GM12878 (cell line): Measurements from ENCODE around the gene ARFRP1. TPM values are rescaled to one million over a fixed set of nuclear protein-coding genes. Genes with fewer than 3 reads are reported as not detected.

Source experiments
- ATAC-seq: fragments of 200-7000 bp; cut with Tn5 transposase; 3 replicates; pipeline ENCODE4 v1.9.1; 2020; ENCODE audit warnings: mild to moderate bottlenecking, moderate library complexity
- BruUV-seq: library from RNA; stranded (reverse); fragments of 400-500 nt; replicated peaks from 2 replicates; lab custom pipeline; 2021; lab: Mats Ljungman, UMichigan
- CTCF ChIA-PET: fragments of 300-600 bp; sonication (Branson Sonifier 250); formaldehyde crosslinking; extraction: SDS; loops from one replicate; lab custom pipeline; 2021; ENCODE audit warnings: inconsistent platforms; lab: Yijun Ruan, JAX
- POLR2A ChIA-PET: fragments of 350-600 bp; formaldehyde crosslinking; extraction: SDS; loops from one replicate; lab custom pipeline; 2021; ENCODE audit warnings: inconsistent platforms; lab: Charles Lee
- RAD21 ChIA-PET: fragments of 300-600 bp; sonication (Branson Sonifier 250); formaldehyde crosslinking; loops from one replicate; lab custom pipeline; 2023; ENCODE audit warnings: antibody characterized with exemption; ENCODE audit not compliant: unreplicated experiment; lab: Charles Lee
- SMC1A ChIA-PET: fragments of 300-600 bp; sonication (Branson Sonifier 250); formaldehyde crosslinking; loops from one replicate; lab custom pipeline; 2023; ENCODE audit not compliant: unreplicated experiment, uncharacterized antibody; lab: Charles Lee
- DNase-seq: peaks from one replicate; pipeline ENCODE4 v3.0.0-alpha.2; 2011; ENCODE audit warnings: low read depth, low spot score
- FAIRE-seq: peaks from 3 replicates; lab custom pipeline; 2011; peaks lifted over from hg19 to GRCh38; lab: Jason Lieb, UNC
- H2AFZ ChIP-seq: 2 replicates; pipeline ENCODE4 v1.6.0; 2011; ENCODE audit warnings: low read depth, low read length, control low read depth; ENCODE audit not compliant: control insufficient read depth
- H3K27ac ChIP-seq: 2 replicates; pipeline ENCODE4 v1.5.1; 2011; ENCODE audit warnings: control low read depth; ENCODE audit not compliant: control insufficient read depth, insufficient read depth
- H3K27me3 ChIP-seq, 2 experiments: replicated peaks in 1 of 2; 2 replicates each; pipeline versions ENCODE4 v1.6.0 to v1.6.1; 2011; ENCODE audit warnings: low read length in 1 of 2; ENCODE audit not compliant: control insufficient read depth in 2 of 2, insufficient read depth in 2 of 2
- H3K36me3 ChIP-seq, 2 experiments: 2 replicates each; pipeline ENCODE4 v1.5.1; 2011; ENCODE audit warnings: low read length in 1 of 2; ENCODE audit not compliant: control insufficient read depth in 2 of 2, insufficient read depth in 2 of 2
- H3K4me1 ChIP-seq: 2 replicates; pipeline ENCODE4 v1.6.1; 2011; ENCODE audit warnings: mild to moderate bottlenecking, low read length, moderate library complexity, mixed read lengths; ENCODE audit not compliant: control insufficient read depth, insufficient read depth
- H3K4me2 ChIP-seq: 2 replicates; pipeline ENCODE4 v1.6.0; 2011; ENCODE audit warnings: control low read depth; ENCODE audit not compliant: control insufficient read depth, insufficient read depth
- H3K4me3 ChIP-seq: fragments of 200-600 bp; sonication (generic); 2 replicates; pipeline ENCODE4 v1.5.1; 2016
- H3K79me2 ChIP-seq: 2 replicates; pipeline ENCODE4 v1.6.0; 2011; ENCODE audit warnings: low read length; ENCODE audit not compliant: control insufficient read depth, insufficient read depth
- H3K9ac ChIP-seq: 2 replicates; pipeline ENCODE4 v1.8.0; 2011; ENCODE audit warnings: low read length, control low read depth, mixed read lengths; ENCODE audit not compliant: control insufficient read depth, insufficient read depth
- H3K9me3 ChIP-seq: replicated peaks from 3 replicates; pipeline ENCODE4 v1.5.1; 2011; ENCODE audit warnings: mild to moderate bottlenecking, low read length; ENCODE audit not compliant: control insufficient read depth, insufficient read depth
- H4K20me1 ChIP-seq: 2 replicates; pipeline ENCODE4 v1.6.0; 2011; ENCODE audit not compliant: control insufficient read depth, insufficient read depth
- BHLHE40 ChIP-seq, 2 experiments: fragments of 450-650 bp in 1 of 2; IDR thresholded peaks; 2 replicates each; pipeline ENCODE4 v1.6.1; 2011 to 2017; ENCODE audit warnings: low read depth in 2 of 2, borderline replicate concordance in 1 of 2, improper control_type of control experiment in 1 of 2, low read length in 1 of 2, mild to moderate bottlenecking in 1 of 2
- DPF2 ChIP-seq: fragments of 450-650 bp; IDR thresholded peaks from 2 replicates; pipeline ENCODE4 v1.6.1; 2017; ENCODE audit warnings: mild to moderate bottlenecking
- SIN3A ChIP-seq: IDR thresholded peaks from 2 replicates; pipeline ENCODE4 v1.6.1; 2012; ENCODE audit warnings: low read depth, low read length, improper control_type of control experiment
- SREBF1 ChIP-seq: IDR thresholded peaks from 2 replicates; pipeline ENCODE4 v1.6.1; 2012; ENCODE audit warnings: mild to moderate bottlenecking, low read length
- WGBS: methylation state at CpG from one replicate; pipeline ENCODE4 v1.1.6; 2016; ENCODE audit warnings: low lambda C conversion rate; ENCODE audit not compliant: insufficient replicate concordance, insufficient coverage; ENCODE audit errors: missing lambda C conversion rate; 5-methylcytosine and 5-hydroxymethylcytosine counted together
- in situ Hi-C: fragments of 300-500 bp; cut with MboI; formaldehyde crosslinking; loops from 9 replicates; pipeline ENCODE4 v1.14.3; 2018; ENCODE audit warnings: mixed read lengths
- intact Hi-C: fragments of 100-400 bp; cut with micrococcal nuclease; formaldehyde crosslinking; loops from one replicate; pipeline ENCODE4 v1.14.2; 2022; ENCODE audit not compliant: unreplicated experiment
- polyA plus RNA-seq, 11 experiments: library from polyadenylated mRNA; depleted of rRNA in 4 of 11; unstranded in 6 of 11; stranded (reverse) in 5 of 11; fragments of >200 nt; fragmentation: Nextera tagmentation in 4 of 11; fragmentation: Illumina TruSeq in 1 of 11; extraction: Ambion mirVana in 4 of 11; extraction: Trizol in 1 of 11; gene quantifications; 1 replicate in 1 of 11; 2 replicates in 10 of 11; pipeline versions ENCODE4 v1.2.1 to v1.2.3, GENCODE V29; 2011 to 2016; ENCODE audit warnings: inconsistent platforms in 2 of 11, missing spikeins in 2 of 11, low read depth in 1 of 11
- total RNA-seq, 4 experiments: library from RNA; depleted of rRNA in 3 of 4; stranded (reverse); fragments of >200 nt in 3 of 4; fragmentation: Illumina TruSeq in 1 of 4; extraction: Trizol in 1 of 4; gene quantifications; 2 replicates each; pipeline versions ENCODE4 v1.2.1 to v1.2.3, GENCODE V29; 2013 to 2021
- TF ChIP-seq, protein P1 (sequence below): fragments of 450-650 bp; IDR thresholded peaks from 2 replicates; pipeline ENCODE4 v1.6.1; 2017; ENCODE audit warnings: mild to moderate bottlenecking, low read depth, inconsistent platforms; ENCODE audit not compliant: poor library complexity, severe bottlenecking
- TF ChIP-seq, protein P2 (sequence below): fragments of 450-650 bp; IDR thresholded peaks from 2 replicates; pipeline ENCODE4 v1.6.1; 2017; ENCODE audit warnings: antibody characterized with exemption, mild to moderate bottlenecking, moderate library complexity

Gene ARFRP1
- total and polyA plus RNA-seq, 10 of the 15 experiments (the other 5 are each of a cell fraction or from before 2014, with no cell fraction given) = 0.37 to 71.7 (median 34.6) TPM

DNA sequence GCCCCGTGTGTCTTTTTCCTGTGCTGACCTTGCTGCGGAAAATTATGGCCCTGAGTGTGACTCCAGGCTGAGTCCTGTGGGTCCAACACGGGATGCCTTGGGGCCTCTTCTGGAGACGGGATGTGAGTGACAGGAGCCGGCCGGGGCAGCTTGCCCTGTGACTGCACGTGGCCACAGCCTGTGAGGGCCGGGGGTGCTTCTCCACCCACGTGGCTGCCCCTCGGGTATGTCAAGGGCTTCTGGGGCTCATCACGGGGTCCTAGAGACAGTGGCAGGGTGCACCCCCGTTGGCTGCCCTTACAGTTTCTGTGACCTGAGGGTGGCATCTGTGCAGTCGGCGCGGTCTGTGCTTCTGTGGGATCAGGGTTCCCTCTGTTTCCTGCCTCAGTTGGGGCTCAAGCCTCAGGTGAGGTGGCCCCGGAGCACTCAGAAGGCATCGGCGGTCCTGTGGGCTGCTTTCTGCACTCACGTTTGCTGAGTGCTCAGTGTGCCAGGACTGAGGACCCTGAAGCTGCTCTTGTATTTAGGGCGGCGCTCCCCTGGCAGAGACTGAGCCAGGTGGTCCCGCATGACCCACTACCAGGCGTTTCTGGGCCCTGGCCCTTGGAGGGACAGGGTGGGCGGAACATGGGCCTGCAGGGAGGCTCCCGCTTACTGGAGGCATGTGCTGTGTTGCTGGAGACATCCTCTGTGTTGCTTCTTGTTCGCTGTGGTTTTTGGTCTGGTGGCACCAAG, 44.3 kb downstream of the ARFRP1 start:
- Histone ChIP-seq H4K20me1 (no peaks in the 10 kb centered on the region), H2AFZ (no peak overlapping the region), H3K27ac (no peak overlapping the region), H3K4me1 (peaks cover 8% of the 10 kb centered on the region), H3K4me2 (no peak overlapping the region), H3K27me3 (no peaks in the 10 kb centered on the region), H3K9ac (no peak overlapping the region), H3K36me3 (peaks cover 5 to 18% of the 10 kb centered on the region in 2 experiments; a peak in 3 of 4 replicates), H3K4me3 (no peak overlapping the region), H3K9me3 (no peaks in the 10 kb centered on the region), H3K79me2 (peaks cover 9% of the 10 kb centered on the region)
- no TSS peak for BruUV-seq
- ChIA-PET RAD21 (no interaction called here), CTCF (no interaction called here), SMC1A (interaction anchor here (0.6 kb wide), 1 partner anchor 477 kb away, joined by 4 read pairs; no protein-coding TSS in a partner anchor), POLR2A (no interaction called here)
- in situ Hi-C loops = no loop called here
- no peak for DNase-seq
- FAIRE-seq = no peak
- intact Hi-C loops = no loop called here
- TF ChIP-seq SIN3A (no peak), BHLHE40 (IDR thresholded peaks at IDR 0.05; ENCODE audit: borderline replicate concordance in 1 of 2, low read depth in 2 of 2, low read length in 1 of 2) (no peak)
- no peak for ATAC-seq
- whole genome bisulfite sequencing = 88% methylated on average over 26 of the region's 26 CpGs

DNA sequence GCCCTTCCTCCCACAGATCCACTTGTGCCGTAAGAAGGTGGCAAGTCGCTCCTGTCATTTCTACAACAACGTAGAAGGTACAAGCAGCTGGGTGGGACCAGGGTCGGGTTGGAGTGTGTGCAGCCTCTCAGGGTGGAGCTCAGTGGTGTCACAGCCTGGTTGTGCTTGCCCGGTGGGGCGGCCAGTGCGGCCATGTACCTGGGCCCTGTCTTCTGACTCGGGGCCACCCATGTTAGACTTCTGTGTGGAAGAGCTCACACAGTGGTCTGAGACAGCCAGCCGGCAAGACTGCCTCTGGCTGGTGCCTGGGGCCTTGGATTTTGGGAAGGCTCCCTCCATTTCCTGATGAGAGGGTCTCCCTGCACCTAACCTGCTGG, 45.0 kb downstream of the ARFRP1 start:
- FAIRE-seq (no peak), DNase-seq (no peak), ATAC-seq (no peak)
- H3K27me3 ChIP-seq = no peaks in the 10 kb centered on the region
- H4K20me1 ChIP-seq = no peaks in the 10 kb centered on the region
- no peak overlapping the region for H3K9ac ChIP-seq
- no peak overlapping the region for H2AFZ ChIP-seq
- ChIA-PET SMC1A (no interaction called here), POLR2A (no interaction called here), RAD21 (no interaction called here), CTCF (no interaction called here)
- in situ Hi-C loops (no loop called here), intact Hi-C loops (no loop called here)
- H3K4me2 ChIP-seq = no peak overlapping the region
- peaks cover 10% of the 10 kb centered on the region for H3K79me2 ChIP-seq
- WGBS = 82% methylated on average over 9 of the region's 9 CpGs
- no peak overlapping the region for H3K4me3 ChIP-seq
- no peak overlapping the region for H3K27ac ChIP-seq
- H3K4me1 ChIP-seq = peaks cover 8% of the 10 kb centered on the region
- H3K36me3 ChIP-seq = peaks cover 0 to 16% of the 10 kb centered on the region in 2 experiments; a peak in 2 of 4 replicates
- no peaks in the 10 kb centered on the region for H3K9me3 ChIP-seq
- BruUV-seq = no TSS peak
- TF ChIP-seq, protein P1, sequence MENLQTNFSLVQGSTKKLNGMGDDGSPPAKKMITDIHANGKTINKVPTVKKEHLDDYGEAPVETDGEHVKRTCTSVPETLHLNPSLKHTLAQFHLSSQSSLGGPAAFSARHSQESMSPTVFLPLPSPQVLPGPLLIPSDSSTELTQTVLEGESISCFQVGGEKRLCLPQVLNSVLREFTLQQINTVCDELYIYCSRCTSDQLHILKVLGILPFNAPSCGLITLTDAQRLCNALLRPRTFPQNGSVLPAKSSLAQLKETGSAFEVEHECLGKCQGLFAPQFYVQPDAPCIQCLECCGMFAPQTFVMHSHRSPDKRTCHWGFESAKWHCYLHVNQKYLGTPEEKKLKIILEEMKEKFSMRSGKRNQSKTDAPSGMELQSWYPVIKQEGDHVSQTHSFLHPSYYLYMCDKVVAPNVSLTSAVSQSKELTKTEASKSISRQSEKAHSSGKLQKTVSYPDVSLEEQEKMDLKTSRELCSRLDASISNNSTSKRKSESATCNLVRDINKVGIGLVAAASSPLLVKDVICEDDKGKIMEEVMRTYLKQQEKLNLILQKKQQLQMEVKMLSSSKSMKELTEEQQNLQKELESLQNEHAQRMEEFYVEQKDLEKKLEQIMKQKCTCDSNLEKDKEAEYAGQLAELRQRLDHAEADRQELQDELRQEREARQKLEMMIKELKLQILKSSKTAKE = no peak
- TF ChIP-seq, protein P2, sequence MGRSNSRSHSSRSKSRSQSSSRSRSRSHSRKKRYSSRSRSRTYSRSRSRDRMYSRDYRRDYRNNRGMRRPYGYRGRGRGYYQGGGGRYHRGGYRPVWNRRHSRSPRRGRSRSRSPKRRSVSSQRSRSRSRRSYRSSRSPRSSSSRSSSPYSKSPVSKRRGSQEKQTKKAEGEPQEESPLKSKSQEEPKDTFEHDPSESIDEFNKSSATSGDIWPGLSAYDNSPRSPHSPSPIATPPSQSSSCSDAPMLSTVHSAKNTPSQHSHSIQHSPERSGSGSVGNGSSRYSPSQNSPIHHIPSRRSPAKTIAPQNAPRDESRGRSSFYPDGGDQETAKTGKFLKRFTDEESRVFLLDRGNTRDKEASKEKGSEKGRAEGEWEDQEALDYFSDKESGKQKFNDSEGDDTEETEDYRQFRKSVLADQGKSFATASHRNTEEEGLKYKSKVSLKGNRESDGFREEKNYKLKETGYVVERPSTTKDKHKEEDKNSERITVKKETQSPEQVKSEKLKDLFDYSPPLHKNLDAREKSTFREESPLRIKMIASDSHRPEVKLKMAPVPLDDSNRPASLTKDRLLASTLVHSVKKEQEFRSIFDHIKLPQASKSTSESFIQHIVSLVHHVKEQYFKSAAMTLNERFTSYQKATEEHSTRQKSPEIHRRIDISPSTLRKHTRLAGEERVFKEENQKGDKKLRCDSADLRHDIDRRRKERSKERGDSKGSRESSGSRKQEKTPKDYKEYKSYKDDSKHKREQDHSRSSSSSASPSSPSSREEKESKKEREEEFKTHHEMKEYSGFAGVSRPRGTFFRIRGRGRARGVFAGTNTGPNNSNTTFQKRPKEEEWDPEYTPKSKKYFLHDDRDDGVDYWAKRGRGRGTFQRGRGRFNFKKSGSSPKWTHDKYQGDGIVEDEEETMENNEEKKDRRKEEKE = no peak
- no peak for TF ChIP-seq DPF2
- no peak for TF ChIP-seq SREBF1
